GM10847 (cell line): ENCODE data around the gene MRPS31.

Experiments
- POLR2A ChIP-seq: IDR thresholded peaks from 2 replicates; pipeline ENCODE4 v1.6.1; 2011; ENCODE audit not compliant: insufficient read length; ENCODE audit errors: extremely low read depth

Gene MRPS31

GRCh38 chr13:40697711-40698110 lies 73.3 kb downstream of the MRPS31 start:
- TF ChIP-seq POLR2A, result no peak

GRCh38 chr13:40694426-40694825 lies 76.6 kb downstream of the MRPS31 start:
- no peak for TF ChIP-seq POLR2A

- TF ChIP-seq POLR2A, result no peak
These were observed 78.0 kb downstream of the MRPS31 start for GRCh38 chr13:40692946-40693345.

GRCh38 chr13:40688781-40689180 lies 82.2 kb downstream of the MRPS31 start:
- no peak for TF ChIP-seq POLR2A

GRCh38 chr13:40682449-40683240 lies 88.3 kb downstream of the MRPS31 start:
- no peak for TF ChIP-seq POLR2A

GRCh38 chr13:40681341-40682146 lies 89.4 kb downstream of the MRPS31 start:
- no peak for TF ChIP-seq POLR2A

- no peak for TF ChIP-seq POLR2A
These were observed 90.2 kb downstream of the MRPS31 start for GRCh38 chr13:40680659-40681323.

GRCh38 chr13:40679480-40679985 lies 91.5 kb downstream of the MRPS31 start:
- no peak for TF ChIP-seq POLR2A
